Measurements from ENCODE around the gene GAB3.

The GAB3 gene

GRCh38 chrX:154750301-154751202, at the start of gene GAB3:
TSS of gene GAB3 (minus strand) at chrX:154751077. CDS start at chrX:154751025, 52 bp downstream.
- DNase-seq, result peak; percentile 77

- DNase-seq, result no peak
Observed at GRCh38 chrX:154799556-154800348, 48.9 kb upstream of the GAB3 start.

GRCh38 chrX:154797006-154797405, 46.1 kb upstream of the GAB3 start:
- DNase-seq, result no peak

GRCh38 chrX:154795016-154795415, 44.1 kb upstream of the GAB3 start:
- DNase-seq, result no peak

- DNase-seq, result no peak
Observed at GRCh38 chrX:154793084-154793795, 42.4 kb upstream of the GAB3 start.

GRCh38 chrX:154791939-154792338, 41.1 kb upstream of the GAB3 start:
- no peak for DNase-seq

- DNase-seq, result no peak
Observed at GRCh38 chrX:154791467-154791866, 40.6 kb upstream of the GAB3 start.

GRCh38 chrX:154785716-154786115, 34.8 kb upstream of the GAB3 start:
- DNase-seq, result no peak

- DNase-seq, result no peak
Observed at GRCh38 chrX:154784149-154784995, 33.5 kb upstream of the GAB3 start.

- DNase-seq, result no peak
Observed at GRCh38 chrX:154780968-154781367, 30.1 kb upstream of the GAB3 start.

GRCh38 chrX:154779261-154779660, 28.4 kb upstream of the GAB3 start:
- no peak for DNase-seq

- no peak for DNase-seq
Observed at GRCh38 chrX:154776753-154777152, 25.9 kb upstream of the GAB3 start.

GRCh38 chrX:154775419-154776349, 24.8 kb upstream of the GAB3 start:
- DNase-seq, result peak; percentile 71

GRCh38 chrX:154774622-154775021, 23.7 kb upstream of the GAB3 start:
- DNase-seq, result no peak

GRCh38 chrX:154762537-154763296, 11.8 kb upstream of the GAB3 start, which contains the start of gene DKC1:
TSS of gene DKC1 (plus strand) at chrX:154762864. CDS start at chrX:154762966, 102 bp downstream.
- DNase-seq, result peak; percentile 98

GRCh38 chrX:154761977-154762536, 11.2 kb upstream of the GAB3 start:
- DNase-seq, result no peak

GRCh38 chrX:154758696-154759095, 7.8 kb upstream of the GAB3 start:
- no peak for DNase-seq

- no peak for DNase-seq
Observed at GRCh38 chrX:154751669-154752271, 893 bp upstream of the GAB3 start.

- DNase-seq, result no peak
Observed at GRCh38 chrX:154751203-154751668, 359 bp upstream of the GAB3 start.

Measured in activated effector memory CD4-positive, alpha-beta T cell treated with anti-CD3 and anti-CD28 coated beads, Interleukin-2, amount 50 U/mL, for 16 hours (primary cell).